Osteocyte (in vitro differentiated cells): ENCODE data around the gene GPATCH2. TPM values are rescaled to one million over a fixed set of nuclear protein-coding genes. Genes with fewer than 3 reads are reported as not detected.

Experiments used
- DNase-seq: peaks from one replicate; pipeline ENCODE4 v3.0.0; 2021; ENCODE audit warnings: mixed read lengths; ENCODE audit not compliant: unreplicated experiment; ENCODE audit errors: extremely low spot score
- H3K27ac Mint-ChIP-seq: one replicate; pipeline ENCODE4 v1.8.0; 2021; ENCODE audit warnings: mild to moderate bottlenecking, mixed read lengths; ENCODE audit not compliant: unreplicated experiment
- H3K27me3 Mint-ChIP-seq: one replicate; pipeline ENCODE4 v1.8.0; 2021; ENCODE audit warnings: mixed read lengths; ENCODE audit not compliant: unreplicated experiment
- H3K36me3 Mint-ChIP-seq: one replicate; pipeline ENCODE4 v1.8.0; 2021; ENCODE audit warnings: mixed read lengths; ENCODE audit not compliant: unreplicated experiment
- H3K4me1 Mint-ChIP-seq: one replicate; pipeline ENCODE4 v1.8.0; 2021; ENCODE audit warnings: mixed read lengths; ENCODE audit not compliant: unreplicated experiment
- H3K4me3 Mint-ChIP-seq: one replicate; pipeline ENCODE4 v1.8.0; 2021; ENCODE audit warnings: mild to moderate bottlenecking, moderate library complexity, mixed read lengths; ENCODE audit not compliant: unreplicated experiment
- H3K9me3 Mint-ChIP-seq: one replicate; pipeline ENCODE4 v1.8.0; 2021; ENCODE audit warnings: mixed read lengths; ENCODE audit not compliant: unreplicated experiment
- total RNA-seq: library from RNA; stranded (reverse); gene quantifications from 2 replicates; pipeline ENCODE4 v1.2.1, GENCODE V29; 2021
- TF ChIP-seq, protein P1 (sequence below): fragments of 200-600 bp; sonication (generic); IDR thresholded peaks from 2 replicates; pipeline ENCODE4 v1.5.0; 2021; ENCODE audit warnings: antibody characterized with exemption, mild to moderate bottlenecking, moderate library complexity

The GPATCH2 gene
- total RNA-seq, 1 donor from 2014 or later = 14.9 TPM

DNA sequence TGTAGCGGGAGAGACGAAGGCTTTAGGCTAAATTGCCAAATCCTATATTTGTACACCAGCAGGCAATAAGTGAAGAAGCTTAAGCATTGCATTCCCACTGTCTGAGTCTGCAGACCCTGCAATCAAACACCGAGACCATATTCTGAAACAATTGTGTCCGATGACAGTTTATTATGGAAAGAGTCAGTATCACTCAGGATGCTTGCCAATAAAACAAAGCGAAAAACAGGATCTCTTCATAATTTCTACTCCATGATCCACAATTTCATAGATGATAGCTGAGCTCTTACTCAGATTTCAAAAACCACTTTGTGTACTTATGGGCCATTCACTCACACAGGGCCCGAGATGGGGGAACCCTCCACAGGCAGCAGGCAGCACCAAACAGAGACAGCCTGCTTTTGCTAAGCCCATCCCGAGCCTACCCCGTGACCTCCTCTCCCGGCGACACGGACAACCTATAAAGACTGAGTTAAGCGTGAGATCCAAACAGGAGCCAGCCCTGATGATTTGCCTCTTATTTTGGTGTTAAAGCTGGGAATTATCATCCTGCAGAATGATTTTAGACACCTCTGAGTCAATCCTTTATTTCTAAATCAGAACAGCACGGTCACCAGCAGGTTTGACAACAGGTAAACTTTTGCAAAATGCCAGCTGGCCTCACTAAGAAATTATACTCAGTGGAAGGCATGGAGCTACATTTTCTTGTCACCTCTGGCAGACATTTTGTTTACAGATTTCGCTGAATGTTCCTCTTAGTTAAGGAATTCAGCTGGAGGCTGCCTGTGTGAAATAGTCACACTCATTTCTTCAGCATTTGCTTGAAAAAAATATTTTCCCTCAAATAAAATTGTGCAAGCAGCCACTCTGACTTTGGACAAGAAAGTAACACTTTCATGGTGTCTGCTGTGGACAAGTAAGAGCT lies 212.4 kb downstream of the GPATCH2 start:
- H3K4me1 Mint-ChIP-seq = no peaks in the 10 kb centered on the region
- no peak overlapping the region for H3K27ac Mint-ChIP-seq
- DNase-seq = no peak
- H3K27me3 Mint-ChIP-seq = peaks cover 15% of the 10 kb centered on the region
- no peaks in the 10 kb centered on the region for H3K9me3 Mint-ChIP-seq
- H3K36me3 Mint-ChIP-seq = no peaks in the 10 kb centered on the region
- TF ChIP-seq, protein P1, sequence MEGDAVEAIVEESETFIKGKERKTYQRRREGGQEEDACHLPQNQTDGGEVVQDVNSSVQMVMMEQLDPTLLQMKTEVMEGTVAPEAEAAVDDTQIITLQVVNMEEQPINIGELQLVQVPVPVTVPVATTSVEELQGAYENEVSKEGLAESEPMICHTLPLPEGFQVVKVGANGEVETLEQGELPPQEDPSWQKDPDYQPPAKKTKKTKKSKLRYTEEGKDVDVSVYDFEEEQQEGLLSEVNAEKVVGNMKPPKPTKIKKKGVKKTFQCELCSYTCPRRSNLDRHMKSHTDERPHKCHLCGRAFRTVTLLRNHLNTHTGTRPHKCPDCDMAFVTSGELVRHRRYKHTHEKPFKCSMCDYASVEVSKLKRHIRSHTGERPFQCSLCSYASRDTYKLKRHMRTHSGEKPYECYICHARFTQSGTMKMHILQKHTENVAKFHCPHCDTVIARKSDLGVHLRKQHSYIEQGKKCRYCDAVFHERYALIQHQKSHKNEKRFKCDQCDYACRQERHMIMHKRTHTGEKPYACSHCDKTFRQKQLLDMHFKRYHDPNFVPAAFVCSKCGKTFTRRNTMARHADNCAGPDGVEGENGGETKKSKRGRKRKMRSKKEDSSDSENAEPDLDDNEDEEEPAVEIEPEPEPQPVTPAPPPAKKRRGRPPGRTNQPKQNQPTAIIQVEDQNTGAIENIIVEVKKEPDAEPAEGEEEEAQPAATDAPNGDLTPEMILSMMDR = no peak
- H3K4me3 Mint-ChIP-seq = no peak overlapping the region

DNA sequence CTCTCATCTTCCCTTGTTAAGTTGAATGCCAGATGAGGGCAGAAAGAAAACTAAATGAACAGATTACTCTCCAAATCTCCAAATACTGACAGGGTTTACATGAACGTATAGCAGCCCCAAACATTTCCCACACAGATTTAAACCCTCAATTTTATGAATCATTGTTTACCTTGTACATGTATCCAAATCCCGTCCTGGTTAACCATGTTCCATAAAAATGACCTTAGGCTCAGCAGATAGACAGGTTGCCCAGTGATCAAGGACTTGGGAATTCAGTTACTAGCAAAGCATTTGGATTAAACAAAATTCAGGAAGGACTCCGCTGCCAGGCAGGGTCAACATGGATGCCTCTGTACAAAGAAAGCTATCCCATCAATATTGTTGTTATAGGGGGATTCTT lies 213.5 kb downstream of the GPATCH2 start:
- no peak for DNase-seq
- H3K27me3 Mint-ChIP-seq = peaks cover 12% of the 10 kb centered on the region
- TF ChIP-seq, protein P1 = no peak

DNA sequence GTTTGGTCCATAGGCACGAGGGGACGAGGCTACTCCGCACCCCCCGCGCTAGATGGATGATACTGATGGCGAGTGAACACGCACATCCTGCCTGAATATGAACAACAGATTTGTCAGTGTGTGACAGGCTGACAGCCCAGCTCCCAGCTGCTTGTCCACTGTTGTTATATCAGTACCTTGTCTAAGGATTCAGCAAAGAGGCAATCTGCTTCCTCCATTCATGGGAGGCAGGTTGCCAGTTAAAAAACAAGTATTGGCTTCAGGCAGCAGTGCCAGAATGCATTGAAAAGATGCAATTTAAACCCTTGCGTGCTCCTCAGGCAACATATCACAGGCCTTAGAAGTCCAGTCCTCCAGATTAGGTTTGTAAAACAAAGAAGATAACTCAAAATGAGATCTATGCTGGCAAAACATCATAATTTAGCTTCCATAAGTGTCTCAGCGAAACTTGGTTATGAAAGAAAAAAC lies 223.3 kb downstream of the GPATCH2 start:
- H3K27ac Mint-ChIP-seq = no peak overlapping the region
- no peaks in the 10 kb centered on the region for H3K36me3 Mint-ChIP-seq
- TF ChIP-seq, protein P1 = no peak
- H3K27me3 Mint-ChIP-seq = peaks cover 18% of the 10 kb centered on the region
- no peak for DNase-seq
- no peak overlapping the region for H3K4me3 Mint-ChIP-seq
- no peaks in the 10 kb centered on the region for H3K4me1 Mint-ChIP-seq
- H3K9me3 Mint-ChIP-seq = no peaks in the 10 kb centered on the region

More for the DNA sequence above, 213.5 kb downstream of the GPATCH2 start:
- Mint-ChIP-seq H3K4me3 (no peak overlapping the region), H3K4me1 (no peaks in the 10 kb centered on the region), H3K27ac (no peak overlapping the region), H3K36me3 (no peaks in the 10 kb centered on the region), H3K9me3 (no peaks in the 10 kb centered on the region)

DNA sequence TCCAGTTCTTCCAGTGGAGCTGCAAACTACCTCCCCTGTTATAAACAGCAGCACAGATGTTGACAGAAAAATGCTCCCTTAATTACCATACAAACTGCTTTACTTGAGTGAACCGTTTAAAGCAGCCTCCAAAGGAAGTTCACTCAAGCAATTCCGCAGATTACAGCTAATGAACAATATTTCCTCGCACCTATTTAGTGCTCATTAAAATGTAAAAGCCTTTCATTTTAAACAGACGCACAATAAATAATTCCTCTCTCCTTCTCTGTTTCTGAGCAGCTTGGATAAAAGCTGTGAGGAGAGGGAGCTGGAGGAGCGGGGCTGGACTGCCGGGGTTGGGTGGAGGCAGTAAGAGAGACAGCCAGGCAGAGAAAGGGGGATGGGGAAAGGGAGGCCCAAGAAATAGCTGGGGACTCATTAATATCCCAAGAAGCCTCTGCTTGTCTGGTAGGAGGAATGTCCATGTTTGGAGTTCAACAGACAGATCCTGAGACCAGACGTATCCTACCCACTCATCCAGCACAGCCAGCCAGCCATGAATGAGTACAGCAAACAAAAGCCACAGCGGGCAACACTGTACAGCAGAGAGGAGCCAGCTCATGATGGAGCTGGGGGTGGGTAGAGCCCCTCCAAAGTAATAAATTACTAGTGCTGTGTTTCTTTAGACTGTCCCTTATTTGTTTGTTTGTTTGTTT lies 227.7 kb downstream of the GPATCH2 start:
- peaks cover 19% of the 10 kb centered on the region for H3K27me3 Mint-ChIP-seq
- DNase-seq = no peak
- TF ChIP-seq, protein P1 = no peak
- no peaks in the 10 kb centered on the region for H3K36me3 Mint-ChIP-seq
- H3K4me1 Mint-ChIP-seq = no peaks in the 10 kb centered on the region
- H3K27ac Mint-ChIP-seq = no peak overlapping the region
- no peak overlapping the region for H3K4me3 Mint-ChIP-seq
- H3K9me3 Mint-ChIP-seq = no peaks in the 10 kb centered on the region

DNA sequence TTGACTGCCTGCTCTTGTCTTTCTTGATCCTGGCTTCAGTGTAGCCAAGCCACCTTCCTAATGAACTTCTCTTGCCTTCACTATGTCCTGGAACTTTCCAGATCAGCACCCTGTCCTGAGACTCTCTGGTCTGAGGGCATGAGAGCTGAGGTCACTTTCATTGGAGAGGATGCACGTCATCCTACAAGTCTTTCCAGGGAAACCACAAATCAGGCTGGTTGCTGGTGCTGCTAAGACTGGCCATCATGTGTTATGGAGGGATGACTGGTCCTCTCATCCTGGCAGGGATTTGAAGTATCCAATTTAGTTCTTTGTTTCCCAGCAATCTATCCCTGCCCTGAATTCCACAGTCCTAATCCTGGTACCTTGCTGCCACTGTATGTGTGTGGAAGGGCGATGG lies 228.6 kb downstream of the GPATCH2 start:
- TF ChIP-seq, protein P1 = no peak
- H3K4me1 Mint-ChIP-seq = no peaks in the 10 kb centered on the region
- H3K36me3 Mint-ChIP-seq = no peaks in the 10 kb centered on the region
- H3K27me3 Mint-ChIP-seq = peaks cover 12% of the 10 kb centered on the region
- no peaks in the 10 kb centered on the region for H3K9me3 Mint-ChIP-seq
- no peak overlapping the region for H3K4me3 Mint-ChIP-seq
- DNase-seq = no peak
- no peak overlapping the region for H3K27ac Mint-ChIP-seq
